Stimulated activated CD8-positive, alpha-beta memory T cell treated with anti-CD3 and anti-CD28 coated beads, Interleukin-7, amount 100 ng/mL, for 24 hours (primary cell): ENCODE measurements around the gene MS4A6A.
"Not testable (repeated sequence)": the region's sequence is repeated elsewhere in the genome, so short reads cannot be mapped to it uniquely, and the experiment has no call there.

Source experiments
- DNase-seq: peaks from one replicate; pipeline ENCODE4 v3.0.0-alpha.2; 2020; ENCODE audit warnings: low read depth

The MS4A6A gene

DNA sequence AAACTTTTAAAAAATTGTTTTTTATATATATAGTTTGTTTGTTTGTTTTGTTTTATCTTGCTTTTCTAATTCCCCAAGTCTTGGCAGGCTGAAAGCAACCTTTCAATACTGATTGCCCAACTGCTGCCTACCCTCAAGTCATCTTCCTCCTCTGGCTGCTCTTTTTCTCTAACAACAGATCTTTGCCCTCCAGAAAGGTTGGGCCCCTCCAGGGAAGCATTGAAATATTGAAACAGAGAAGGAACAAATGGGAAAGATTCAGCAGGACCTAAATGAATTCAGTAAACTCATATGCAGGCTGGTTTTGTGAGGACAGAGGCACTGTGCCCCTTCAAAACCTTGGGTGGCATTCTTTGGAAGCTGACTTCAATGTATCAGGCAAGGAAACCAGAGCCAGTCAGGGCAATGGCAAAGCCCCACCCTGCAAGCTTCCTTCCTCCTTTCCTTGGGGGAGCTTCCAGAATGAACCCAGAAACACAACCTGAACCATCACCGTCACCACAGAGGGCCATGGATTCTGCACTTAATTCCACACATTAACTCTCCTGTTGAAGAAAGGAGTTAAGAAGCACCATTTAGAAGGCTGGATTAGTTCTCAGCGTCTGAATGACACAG is 815 bp upstream of the MS4A6A start:
- DNase-seq, result no peak

DNA sequence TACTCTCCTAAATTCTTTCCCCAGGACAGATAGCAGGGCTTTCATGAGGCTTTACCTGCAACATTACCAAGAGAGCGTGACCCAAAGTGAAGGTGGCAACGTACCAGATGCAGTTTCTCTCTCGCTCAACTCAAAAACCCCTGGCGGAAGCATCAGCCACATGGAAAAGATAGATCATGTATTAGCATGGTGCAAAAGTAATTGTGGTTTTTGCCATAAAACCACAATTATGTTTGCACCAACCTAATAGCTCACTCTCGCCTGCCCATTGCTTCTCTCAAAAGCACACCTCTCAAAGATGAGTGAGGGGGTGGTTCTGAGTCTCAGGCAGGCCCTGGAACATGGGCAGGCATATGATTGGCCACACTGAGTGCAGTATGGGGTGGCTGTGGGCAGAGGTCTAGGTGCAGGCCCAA is 7.0 kb downstream of the MS4A6A start:
- DNase-seq, result no peak

GRCh38 chr11:60172011-60172410 is 10.9 kb downstream of the MS4A6A start:
- DNase-seq, result no peak

- no peak for DNase-seq
Observed at GRCh38 chr11:60170566-60170965, 12.3 kb downstream of the MS4A6A start.

- DNase-seq, result no peak
Observed at GRCh38 chr11:60169264-60169915, 13.5 kb downstream of the MS4A6A start.

- DNase-seq, result no peak
Observed at GRCh38 chr11:60168306-60168705, 14.6 kb downstream of the MS4A6A start.

GRCh38 chr11:60165951-60166350 is 16.9 kb downstream of the MS4A6A start:
- DNase-seq, result no peak

- no peak for DNase-seq
Observed at GRCh38 chr11:60165538-60165937, 17.3 kb downstream of the MS4A6A start.

GRCh38 chr11:60164550-60165075 is 18.3 kb downstream of the MS4A6A start:
- DNase-seq, result no peak

DNA sequence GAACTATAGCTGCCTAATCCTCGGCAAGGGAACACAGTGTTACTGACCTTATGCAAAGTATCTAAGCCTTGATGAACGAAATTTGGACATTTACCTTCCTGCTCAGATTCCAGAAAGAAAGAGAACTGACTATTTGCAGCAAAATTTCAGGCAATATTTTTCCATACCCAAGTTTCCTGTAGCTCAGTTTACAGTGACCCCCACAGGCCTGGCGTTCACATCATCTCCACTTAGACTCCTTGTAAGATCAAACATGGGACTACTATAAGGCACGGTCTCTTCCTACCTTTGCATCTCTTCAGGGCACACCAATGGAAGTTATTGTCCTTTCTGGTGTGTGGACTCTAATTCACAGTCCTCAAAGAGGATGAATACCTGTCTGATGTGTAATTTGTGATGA is 21.1 kb downstream of the MS4A6A start:
- no peak for DNase-seq

DNA sequence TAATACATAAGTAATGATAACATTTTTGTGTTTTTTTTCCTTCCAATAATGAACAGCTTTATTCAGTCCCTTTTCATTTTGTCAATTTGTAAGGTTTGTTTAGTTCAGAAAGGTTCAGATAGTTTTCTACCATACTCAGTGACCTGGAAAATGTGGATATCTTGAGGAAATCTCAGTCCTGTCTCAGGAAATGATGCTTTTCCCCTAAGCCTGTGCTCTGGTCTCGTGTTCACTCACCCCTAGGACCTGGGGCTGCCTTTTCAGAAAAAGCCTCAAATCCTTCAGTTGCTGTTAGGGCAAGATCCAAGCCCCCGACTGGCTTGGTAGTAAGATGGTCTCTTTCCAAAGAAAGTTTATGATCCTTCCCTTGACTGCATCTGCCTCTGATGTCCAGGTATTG is 21.8 kb downstream of the MS4A6A start:
- no peak for DNase-seq

GRCh38 chr11:60159868-60160267 is 23.0 kb downstream of the MS4A6A start:
- DNase-seq, result no peak

DNA sequence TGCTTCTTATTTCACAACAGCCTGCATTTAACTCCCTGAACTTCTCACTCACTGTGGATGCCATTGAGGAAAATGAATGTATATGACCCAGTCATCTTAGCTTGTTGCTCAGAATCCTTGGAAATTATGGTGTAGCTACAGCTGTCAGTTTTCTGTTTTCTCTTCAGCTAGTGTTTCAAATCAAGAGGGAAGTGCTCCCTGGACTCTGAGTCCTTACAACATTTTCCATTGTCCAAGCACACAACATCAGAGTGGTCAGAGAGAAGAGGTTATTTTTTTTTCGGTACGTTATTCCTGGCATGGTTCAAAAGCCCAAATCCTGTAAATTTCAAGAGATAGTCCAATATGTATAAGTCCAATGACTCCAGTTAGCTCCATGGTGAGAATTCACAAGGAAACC is 23.6 kb downstream of the MS4A6A start:
- DNase-seq, result no peak

GRCh38 chr11:60158636-60159035 is 24.2 kb downstream of the MS4A6A start:
- no peak for DNase-seq

DNA sequence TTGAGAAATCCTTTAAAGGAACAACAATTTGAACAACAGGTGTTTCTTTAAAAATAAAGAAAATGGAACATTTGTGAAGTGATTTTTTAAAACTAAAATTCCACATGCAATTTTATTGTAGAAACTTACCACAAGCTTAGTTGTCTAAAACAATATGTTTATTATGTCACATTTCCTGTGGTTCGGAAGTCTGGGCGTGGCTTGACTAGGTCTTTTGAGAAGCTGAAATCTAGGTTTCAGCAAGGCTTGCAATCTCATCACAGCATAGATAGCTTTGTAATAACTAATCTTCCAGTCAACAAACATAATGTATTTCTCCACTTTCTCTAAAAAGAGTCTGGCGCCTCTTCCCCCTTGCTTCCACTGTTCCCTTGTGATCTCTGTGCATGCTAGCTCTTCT is 27.0 kb downstream of the MS4A6A start:
- DNase-seq, result no peak

GRCh38 chr11:60152727-60153126 is 30.2 kb downstream of the MS4A6A start:
- not testable (repeated sequence) for DNase-seq

DNA sequence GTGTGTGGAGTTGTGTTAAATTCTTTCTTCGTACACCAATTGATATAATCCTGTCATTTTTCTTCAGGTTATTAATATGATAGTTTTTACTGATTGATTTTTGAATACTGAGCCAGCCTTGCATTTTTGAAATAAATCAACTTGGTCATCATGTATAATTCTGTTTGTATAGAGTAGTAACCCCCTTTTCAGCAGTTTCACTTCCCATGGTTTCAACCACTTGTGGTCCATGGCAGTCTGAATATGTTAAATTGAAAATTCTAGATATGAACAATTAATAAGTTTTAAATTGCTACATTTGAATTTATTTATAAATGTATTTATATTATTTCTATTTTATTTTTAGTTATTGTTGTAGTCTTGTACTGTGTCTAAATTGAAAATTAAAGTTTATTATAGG is 32.6 kb downstream of the MS4A6A start:
- no peak for DNase-seq

- DNase-seq, result no peak
Observed at GRCh38 chr11:60145677-60146076, 37.2 kb downstream of the MS4A6A start.

GRCh38 chr11:60143768-60144167 is 39.1 kb downstream of the MS4A6A start:
- DNase-seq, result no peak

DNA sequence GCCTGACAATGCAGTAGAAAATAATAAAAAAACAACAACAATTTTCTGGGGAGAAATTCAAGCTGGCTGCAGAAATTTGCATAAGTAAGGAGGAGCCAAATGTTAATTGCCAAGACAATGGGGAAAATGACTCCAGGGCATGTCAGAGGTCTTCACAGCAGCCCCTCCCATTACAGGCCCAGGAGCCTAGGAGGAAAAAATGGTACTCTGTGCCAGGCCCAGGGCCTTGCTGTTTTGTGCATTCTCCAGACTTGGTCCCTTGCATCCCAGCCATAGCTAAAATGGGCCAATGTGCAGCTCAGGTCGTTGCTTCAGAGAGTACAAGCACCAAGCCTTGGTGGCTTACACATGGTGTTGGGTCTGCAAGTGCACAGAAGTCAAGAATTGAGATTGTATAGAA is 49.0 kb downstream of the MS4A6A start:
- DNase-seq, result no peak

- no peak for DNase-seq
Observed at GRCh38 chr11:60131912-60132311, 51.0 kb downstream of the MS4A6A start.

GRCh38 chr11:60130496-60130895 is 52.4 kb downstream of the MS4A6A start:
- no peak for DNase-seq

DNA sequence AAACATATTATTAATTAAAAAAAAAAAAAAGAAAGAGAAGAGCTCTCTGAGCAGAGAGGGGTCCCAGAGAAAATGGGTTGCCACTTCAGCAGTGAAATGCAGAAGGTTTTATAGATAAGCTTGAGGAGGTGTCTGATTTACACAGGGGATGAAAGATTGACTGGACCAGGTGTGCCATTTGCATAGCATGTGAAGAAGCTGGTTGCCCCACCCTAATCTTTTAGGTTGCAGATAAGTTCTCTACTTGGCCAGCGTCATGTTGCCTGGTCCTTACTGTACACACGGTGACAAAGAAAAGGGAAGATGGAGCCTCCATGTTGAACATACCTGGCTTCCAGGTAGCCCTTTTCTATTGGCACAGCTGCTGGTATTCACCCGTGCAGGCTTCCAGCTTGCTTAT is 53.0 kb downstream of the MS4A6A start:
- no peak for DNase-seq

- not testable (repeated sequence) for DNase-seq
Observed at GRCh38 chr11:60128866-60129265, 54.0 kb downstream of the MS4A6A start.
